OCI-LY7 (cell line): ENCODE measurements around the gene SMAD1.

Source experiments
- EZH2phosphoT487 ChIP-seq: fragments of 200-600 bp; sonication (generic); IDR thresholded peaks from 2 replicates; pipeline ENCODE4 v1.6.1; 2018; ENCODE audit warnings: low read depth, borderline replicate concordance, mild to moderate bottlenecking, mixed run types, antibody characterized with exemption, low read length, moderate library complexity, mixed read lengths
- TF ChIP-seq, protein P1 (sequence below): fragments of 200-600 bp; sonication (generic); conservative IDR thresholded peaks from 2 replicates; pipeline ENCODE4 v1.5.1; 2014; ENCODE audit warnings: mild to moderate bottlenecking, antibody characterized with exemption, low read length, moderate library complexity, mixed read lengths

DNA sequence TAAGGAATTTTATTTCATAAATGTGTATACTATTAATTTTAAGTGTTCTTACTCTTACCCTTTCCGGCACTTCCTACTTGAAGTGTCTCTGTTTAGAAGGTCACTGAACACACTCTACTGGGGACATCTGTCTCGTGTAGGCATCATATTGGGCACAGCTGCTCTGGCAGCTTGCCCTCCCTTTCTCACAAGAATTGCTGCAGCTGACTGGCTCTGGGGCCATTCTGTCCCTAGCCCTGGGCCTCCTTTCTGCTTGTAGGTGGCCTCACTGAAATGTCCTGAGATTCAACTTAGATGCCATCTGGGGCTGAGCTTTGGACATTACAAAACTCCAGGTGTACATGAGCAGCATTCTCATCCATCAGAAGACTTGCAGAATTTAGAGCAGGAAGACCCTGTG is 49.6 kb downstream of the SMAD1 start:
- TF ChIP-seq, protein P1, sequence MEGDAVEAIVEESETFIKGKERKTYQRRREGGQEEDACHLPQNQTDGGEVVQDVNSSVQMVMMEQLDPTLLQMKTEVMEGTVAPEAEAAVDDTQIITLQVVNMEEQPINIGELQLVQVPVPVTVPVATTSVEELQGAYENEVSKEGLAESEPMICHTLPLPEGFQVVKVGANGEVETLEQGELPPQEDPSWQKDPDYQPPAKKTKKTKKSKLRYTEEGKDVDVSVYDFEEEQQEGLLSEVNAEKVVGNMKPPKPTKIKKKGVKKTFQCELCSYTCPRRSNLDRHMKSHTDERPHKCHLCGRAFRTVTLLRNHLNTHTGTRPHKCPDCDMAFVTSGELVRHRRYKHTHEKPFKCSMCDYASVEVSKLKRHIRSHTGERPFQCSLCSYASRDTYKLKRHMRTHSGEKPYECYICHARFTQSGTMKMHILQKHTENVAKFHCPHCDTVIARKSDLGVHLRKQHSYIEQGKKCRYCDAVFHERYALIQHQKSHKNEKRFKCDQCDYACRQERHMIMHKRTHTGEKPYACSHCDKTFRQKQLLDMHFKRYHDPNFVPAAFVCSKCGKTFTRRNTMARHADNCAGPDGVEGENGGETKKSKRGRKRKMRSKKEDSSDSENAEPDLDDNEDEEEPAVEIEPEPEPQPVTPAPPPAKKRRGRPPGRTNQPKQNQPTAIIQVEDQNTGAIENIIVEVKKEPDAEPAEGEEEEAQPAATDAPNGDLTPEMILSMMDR: no peak
- TF ChIP-seq EZH2phosphoT487: no peak
